GM12878 (cell line): ENCODE measurements around the gene FBXO7. TPM values are rescaled to one million over a fixed set of nuclear protein-coding genes. Genes with fewer than 3 reads are reported as not detected.

Experiments
- ATAC-seq: fragments of 200-7000 bp; cut with Tn5 transposase; 3 replicates; pipeline ENCODE4 v1.9.1; 2020; ENCODE audit warnings: mild to moderate bottlenecking, moderate library complexity
- BruUV-seq: library from RNA; stranded (reverse); fragments of 400-500 nt; replicated peaks from 2 replicates; lab custom pipeline; 2021; lab: Mats Ljungman, UMichigan
- CTCF ChIA-PET: fragments of 300-600 bp; sonication (Branson Sonifier 250); formaldehyde crosslinking; extraction: SDS; loops from one replicate; lab custom pipeline; 2021; ENCODE audit warnings: inconsistent platforms; lab: Yijun Ruan, JAX
- POLR2A ChIA-PET: fragments of 350-600 bp; formaldehyde crosslinking; extraction: SDS; loops from one replicate; lab custom pipeline; 2021; ENCODE audit warnings: inconsistent platforms; lab: Charles Lee
- RAD21 ChIA-PET: fragments of 300-600 bp; sonication (Branson Sonifier 250); formaldehyde crosslinking; loops from one replicate; lab custom pipeline; 2023; ENCODE audit warnings: antibody characterized with exemption; ENCODE audit not compliant: unreplicated experiment; lab: Charles Lee
- SMC1A ChIA-PET: fragments of 300-600 bp; sonication (Branson Sonifier 250); formaldehyde crosslinking; loops from one replicate; lab custom pipeline; 2023; ENCODE audit not compliant: unreplicated experiment, uncharacterized antibody; lab: Charles Lee
- DNase-seq: peaks from one replicate; pipeline ENCODE4 v3.0.0-alpha.2; 2011; ENCODE audit warnings: low read depth, low spot score
- FAIRE-seq: peaks from 3 replicates; lab custom pipeline; 2011; peaks lifted over from hg19 to GRCh38; lab: Jason Lieb, UNC
- H2AFZ ChIP-seq: 2 replicates; pipeline ENCODE4 v1.6.0; 2011; ENCODE audit warnings: low read depth, low read length, control low read depth; ENCODE audit not compliant: control insufficient read depth
- H3K27ac ChIP-seq: 2 replicates; pipeline ENCODE4 v1.5.1; 2011; ENCODE audit warnings: control low read depth; ENCODE audit not compliant: control insufficient read depth, insufficient read depth
- H3K27me3 ChIP-seq, 2 experiments: replicated peaks in 1 of 2; 2 replicates each; pipeline versions ENCODE4 v1.6.0 to v1.6.1; 2011; ENCODE audit warnings: low read length in 1 of 2; ENCODE audit not compliant: control insufficient read depth in 2 of 2, insufficient read depth in 2 of 2
- H3K36me3 ChIP-seq, 2 experiments: 2 replicates each; pipeline ENCODE4 v1.5.1; 2011; ENCODE audit warnings: low read length in 1 of 2; ENCODE audit not compliant: control insufficient read depth in 2 of 2, insufficient read depth in 2 of 2
- H3K4me1 ChIP-seq: 2 replicates; pipeline ENCODE4 v1.6.1; 2011; ENCODE audit warnings: mild to moderate bottlenecking, low read length, moderate library complexity, mixed read lengths; ENCODE audit not compliant: control insufficient read depth, insufficient read depth
- H3K4me2 ChIP-seq: 2 replicates; pipeline ENCODE4 v1.6.0; 2011; ENCODE audit warnings: control low read depth; ENCODE audit not compliant: control insufficient read depth, insufficient read depth
- H3K4me3 ChIP-seq: fragments of 200-600 bp; sonication (generic); 2 replicates; pipeline ENCODE4 v1.5.1; 2016
- H3K79me2 ChIP-seq: 2 replicates; pipeline ENCODE4 v1.6.0; 2011; ENCODE audit warnings: low read length; ENCODE audit not compliant: control insufficient read depth, insufficient read depth
- H3K9ac ChIP-seq: 2 replicates; pipeline ENCODE4 v1.8.0; 2011; ENCODE audit warnings: low read length, control low read depth, mixed read lengths; ENCODE audit not compliant: control insufficient read depth, insufficient read depth
- H3K9me3 ChIP-seq: replicated peaks from 3 replicates; pipeline ENCODE4 v1.5.1; 2011; ENCODE audit warnings: mild to moderate bottlenecking, low read length; ENCODE audit not compliant: control insufficient read depth, insufficient read depth
- H4K20me1 ChIP-seq: 2 replicates; pipeline ENCODE4 v1.6.0; 2011; ENCODE audit not compliant: control insufficient read depth, insufficient read depth
- CHD2 ChIP-seq: IDR thresholded peaks from 2 replicates; pipeline ENCODE4 v1.6.1; 2011; ENCODE audit warnings: low read depth, low read length, improper control_type of control experiment, borderline replicate concordance
- LARP7 ChIP-seq: fragments of 450-650 bp; IDR thresholded peaks from 2 replicates; pipeline ENCODE4 v1.6.1; 2017; ENCODE audit warnings: mild to moderate bottlenecking
- MTA3 ChIP-seq: IDR thresholded peaks from 2 replicates; pipeline ENCODE4 v1.6.1; 2012; ENCODE audit warnings: low read length, inconsistent platforms, borderline replicate concordance
- NRF1 ChIP-seq: conservative IDR thresholded peaks from 2 replicates; pipeline ENCODE4 v1.6.1; 2011; ENCODE audit warnings: mild to moderate bottlenecking, low read depth, low read length, improper control_type of control experiment
- PAX8 ChIP-seq: fragments of 450-650 bp; IDR thresholded peaks from 2 replicates; pipeline ENCODE4 v1.6.1; 2017; ENCODE audit warnings: mild to moderate bottlenecking, moderate library complexity
- POLR2AphosphoS2 ChIP-seq: IDR thresholded peaks from 2 replicates; pipeline ENCODE4 v1.6.1; 2011; ENCODE audit warnings: low read depth, mild to moderate bottlenecking, low read length, improper control_type of control experiment, moderate library complexity
- RAD21 ChIP-seq: IDR thresholded peaks from 2 replicates; pipeline ENCODE4 v1.6.1; 2011; ENCODE audit warnings: mild to moderate bottlenecking, low read depth, low read length, moderate library complexity; ENCODE audit not compliant: insufficient read depth
- SIN3A ChIP-seq: IDR thresholded peaks from 2 replicates; pipeline ENCODE4 v1.6.1; 2012; ENCODE audit warnings: low read depth, low read length, improper control_type of control experiment
- SRF ChIP-seq, 2 experiments: IDR thresholded peaks; 2 replicates each; pipeline ENCODE4 v1.6.1; 2011; ENCODE audit warnings: low read depth in 2 of 2, low read length in 2 of 2, mild to moderate bottlenecking in 1 of 2, moderate library complexity in 1 of 2
- STAT1 ChIP-seq: fragments of 450-650 bp; conservative IDR thresholded peaks from 2 replicates; pipeline ENCODE4 v1.6.1; 2014; ENCODE audit warnings: antibody characterized with exemption, mild to moderate bottlenecking
- ZZZ3 ChIP-seq: IDR thresholded peaks from 2 replicates; pipeline ENCODE4 v1.6.1; 2011; ENCODE audit warnings: low read depth; ENCODE audit not compliant: control insufficient read depth, insufficient read length
- WGBS: methylation state at CpG from one replicate; pipeline ENCODE4 v1.1.6; 2016; ENCODE audit warnings: low lambda C conversion rate; ENCODE audit not compliant: insufficient replicate concordance, insufficient coverage; ENCODE audit errors: missing lambda C conversion rate; 5-methylcytosine and 5-hydroxymethylcytosine counted together
- in situ Hi-C: fragments of 300-500 bp; cut with MboI; formaldehyde crosslinking; loops from 9 replicates; pipeline ENCODE4 v1.14.3; 2018; ENCODE audit warnings: mixed read lengths
- intact Hi-C: fragments of 100-400 bp; cut with micrococcal nuclease; formaldehyde crosslinking; loops from one replicate; pipeline ENCODE4 v1.14.2; 2022; ENCODE audit not compliant: unreplicated experiment
- polyA plus RNA-seq, 11 experiments: library from polyadenylated mRNA; depleted of rRNA in 4 of 11; unstranded in 6 of 11; stranded (reverse) in 5 of 11; fragments of >200 nt; fragmentation: Nextera tagmentation in 4 of 11; fragmentation: Illumina TruSeq in 1 of 11; extraction: Ambion mirVana in 4 of 11; extraction: Trizol in 1 of 11; gene quantifications; 1 replicate in 1 of 11; 2 replicates in 10 of 11; pipeline versions ENCODE4 v1.2.1 to v1.2.3, GENCODE V29; 2011 to 2016; ENCODE audit warnings: inconsistent platforms in 2 of 11, missing spikeins in 2 of 11, low read depth in 1 of 11
- total RNA-seq, 4 experiments: library from RNA; depleted of rRNA in 3 of 4; stranded (reverse); fragments of >200 nt in 3 of 4; fragmentation: Illumina TruSeq in 1 of 4; extraction: Trizol in 1 of 4; gene quantifications; 2 replicates each; pipeline versions ENCODE4 v1.2.1 to v1.2.3, GENCODE V29; 2013 to 2021
- TF ChIP-seq, protein P1 (sequence below): fragments of 450-650 bp; IDR thresholded peaks from 2 replicates; pipeline ENCODE4 v1.6.1; 2018; ENCODE audit warnings: borderline replicate concordance, mild to moderate bottlenecking; ENCODE audit not compliant: partially characterized antibody
- TF ChIP-seq, protein P2 (sequence below): fragments of 450-650 bp; IDR thresholded peaks from 2 replicates; pipeline ENCODE4 v1.6.1; 2014; ENCODE audit warnings: mild to moderate bottlenecking
- TF ChIP-seq, protein P3 (sequence below): IDR thresholded peaks from 2 replicates; pipeline ENCODE4 v1.6.1; 2012; ENCODE audit warnings: low read depth, low read length, improper control_type of control experiment

FBXO7 gene
- total and polyA plus RNA-seq, 10 of the 15 experiments (the other 5 are each of a cell fraction or from before 2014, with no cell fraction given), result 37.3 to 192 (median 110) TPM

DNA sequence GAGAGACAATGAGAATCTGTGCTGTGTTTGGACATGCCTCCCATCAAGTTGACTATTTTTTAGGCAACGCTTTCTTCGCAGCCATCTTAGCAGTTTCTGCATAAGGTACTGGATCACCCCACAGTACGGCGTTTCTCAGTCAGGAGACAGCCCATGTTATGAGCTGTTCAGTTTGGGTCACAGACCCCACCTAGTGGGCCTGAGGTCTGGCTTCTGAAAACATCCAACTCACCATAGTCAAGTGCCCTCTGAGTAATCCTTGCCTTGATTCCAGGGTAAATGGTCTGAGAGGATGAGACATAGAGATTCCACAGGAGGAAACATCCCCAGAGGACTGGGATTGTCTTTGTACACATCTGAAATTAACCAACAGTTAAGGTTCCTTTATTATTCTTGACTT lies 17.6 kb upstream of the FBXO7 start:
- SMC1A ChIA-PET, result no interaction called here
- H3K27ac ChIP-seq, result no peak overlapping the region
- RAD21 ChIA-PET, result no interaction called here
- intact Hi-C loops, result no loop called here
- no peak overlapping the region for H2AFZ ChIP-seq
- POLR2A ChIA-PET, result no interaction called here
- BruUV-seq, result no TSS peak
- no peak overlapping the region for H3K9ac ChIP-seq
- no peak overlapping the region for H3K4me2 ChIP-seq
- ATAC-seq (no peak), FAIRE-seq (no peak), DNase-seq (no peak)
- H3K27me3 ChIP-seq, result no peaks in the 10 kb centered on the region
- in situ Hi-C loops, result no loop called here
- no peaks in the 10 kb centered on the region for H3K4me1 ChIP-seq
- no peaks in the 10 kb centered on the region for H3K36me3 ChIP-seq
- 65% methylated on average over 4 of the region's 4 CpGs for WGBS
- no peaks in the 10 kb centered on the region for H4K20me1 ChIP-seq
- H3K79me2 ChIP-seq, result no peaks in the 10 kb centered on the region
- CTCF ChIA-PET, result no interaction called here
- no peak overlapping the region for H3K4me3 ChIP-seq
- no peaks in the 10 kb centered on the region for H3K9me3 ChIP-seq
- TF ChIP-seq PAX8 (no peak), SRF (IDR thresholded peaks at IDR 0.05; ENCODE audit: low read depth in 2 of 2, low read length in 2 of 2) (no peak), CHD2 (no peak), MTA3 (no peak), RAD21 (no peak), LARP7 (no peak), STAT1 (no peak), ZZZ3 (no peak), POLR2AphosphoS2 (no peak), SIN3A (no peak), NRF1 (no peak)
- TF ChIP-seq, protein P1, sequence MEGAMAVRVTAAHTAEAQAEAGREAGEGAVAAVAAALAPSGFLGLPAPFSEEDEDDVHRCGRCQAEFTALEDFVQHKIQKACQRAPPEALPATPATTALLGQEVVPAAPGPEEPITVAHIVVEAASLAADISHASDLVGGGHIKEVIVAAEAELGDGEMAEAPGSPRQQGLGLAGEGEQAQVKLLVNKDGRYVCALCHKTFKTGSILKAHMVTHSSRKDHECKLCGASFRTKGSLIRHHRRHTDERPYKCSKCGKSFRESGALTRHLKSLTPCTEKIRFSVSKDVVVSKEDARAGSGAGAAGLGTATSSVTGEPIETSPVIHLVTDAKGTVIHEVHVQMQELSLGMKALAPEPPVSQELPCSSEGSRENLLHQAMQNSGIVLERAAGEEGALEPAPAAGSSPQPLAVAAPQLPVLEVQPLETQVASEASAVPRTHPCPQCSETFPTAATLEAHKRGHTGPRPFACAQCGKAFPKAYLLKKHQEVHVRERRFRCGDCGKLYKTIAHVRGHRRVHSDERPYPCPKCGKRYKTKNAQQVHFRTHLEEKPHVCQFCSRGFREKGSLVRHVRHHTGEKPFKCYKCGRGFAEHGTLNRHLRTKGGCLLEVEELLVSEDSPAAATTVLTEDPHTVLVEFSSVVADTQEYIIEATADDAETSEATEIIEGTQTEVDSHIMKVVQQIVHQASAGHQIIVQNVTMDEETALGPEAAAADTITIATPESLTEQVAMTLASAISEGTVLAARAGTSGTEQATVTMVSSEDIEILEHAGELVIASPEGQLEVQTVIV, result no peak
- TF ChIP-seq, protein P2, sequence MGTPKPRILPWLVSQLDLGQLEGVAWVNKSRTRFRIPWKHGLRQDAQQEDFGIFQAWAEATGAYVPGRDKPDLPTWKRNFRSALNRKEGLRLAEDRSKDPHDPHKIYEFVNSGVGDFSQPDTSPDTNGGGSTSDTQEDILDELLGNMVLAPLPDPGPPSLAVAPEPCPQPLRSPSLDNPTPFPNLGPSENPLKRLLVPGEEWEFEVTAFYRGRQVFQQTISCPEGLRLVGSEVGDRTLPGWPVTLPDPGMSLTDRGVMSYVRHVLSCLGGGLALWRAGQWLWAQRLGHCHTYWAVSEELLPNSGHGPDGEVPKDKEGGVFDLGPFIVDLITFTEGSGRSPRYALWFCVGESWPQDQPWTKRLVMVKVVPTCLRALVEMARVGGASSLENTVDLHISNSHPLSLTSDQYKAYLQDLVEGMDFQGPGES, result no peak
- TF ChIP-seq, protein P3, sequence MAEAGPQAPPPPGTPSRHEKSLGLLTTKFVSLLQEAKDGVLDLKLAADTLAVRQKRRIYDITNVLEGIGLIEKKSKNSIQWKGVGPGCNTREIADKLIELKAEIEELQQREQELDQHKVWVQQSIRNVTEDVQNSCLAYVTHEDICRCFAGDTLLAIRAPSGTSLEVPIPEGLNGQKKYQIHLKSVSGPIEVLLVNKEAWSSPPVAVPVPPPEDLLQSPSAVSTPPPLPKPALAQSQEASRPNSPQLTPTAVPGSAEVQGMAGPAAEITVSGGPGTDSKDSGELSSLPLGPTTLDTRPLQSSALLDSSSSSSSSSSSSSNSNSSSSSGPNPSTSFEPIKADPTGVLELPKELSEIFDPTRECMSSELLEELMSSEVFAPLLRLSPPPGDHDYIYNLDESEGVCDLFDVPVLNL, result no peak
